ENCODE measurements around the gene GATAD2B. TPM values are rescaled to one million over a fixed set of nuclear protein-coding genes. Genes with fewer than 3 reads are reported as not detected.

The GATAD2B gene
- total RNA-seq, 1 donor from 2014 or later, result 48.4 TPM

DNA sequence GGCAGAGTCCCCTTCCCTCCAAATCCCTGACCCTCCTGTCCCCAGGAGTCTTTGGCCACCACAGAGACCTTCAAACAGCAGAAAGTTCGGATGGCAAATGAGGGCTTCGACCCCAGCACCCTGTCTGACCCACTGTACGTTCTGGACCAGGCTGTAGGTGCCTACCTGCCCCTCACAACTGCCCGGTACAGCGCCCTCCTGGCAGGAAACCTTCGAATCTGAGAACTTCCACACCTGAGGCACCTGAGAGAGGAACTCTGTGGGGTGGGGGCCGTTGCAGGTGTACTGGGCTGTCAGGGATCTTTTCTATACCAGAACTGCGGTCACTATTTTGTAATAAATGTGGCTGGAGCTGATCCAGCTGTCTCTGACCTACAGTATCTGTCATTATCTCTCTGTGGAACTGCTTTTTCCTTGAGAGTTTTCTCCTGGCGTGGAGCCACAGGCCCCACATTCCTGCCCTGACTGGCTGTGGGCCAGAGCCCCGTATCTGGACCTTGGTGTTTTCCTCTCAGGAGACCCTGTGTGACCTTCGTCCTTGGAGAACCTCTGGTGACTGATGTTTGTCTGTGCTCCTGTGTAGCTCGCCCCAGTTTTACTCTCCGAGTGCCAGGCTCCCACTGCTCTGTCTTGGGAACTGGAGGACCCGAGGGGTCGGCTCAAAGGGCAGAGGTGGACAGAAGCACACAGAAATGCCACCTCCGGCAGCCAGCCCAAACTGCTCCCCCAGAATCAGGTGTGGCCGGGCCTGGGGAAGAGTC, 142.8 kb downstream of the GATAD2B start:
- Histone ChIP-seq H3K9ac (ENCODE audit: low read length) (no peak overlapping the region), H2AFZ (ENCODE audit: low read depth, low read length) (no peak overlapping the region), H3K27ac (ENCODE audit: low read depth, low read length) (no peak overlapping the region), H3K4me2 (ENCODE audit: low read length) (no peak overlapping the region), H4K20me1 (ENCODE audit: insufficient read depth, low read length) (peaks cover 7% of the 10 kb centered on the region), H3K4me1 (ENCODE audit: insufficient read depth, low read length) (peaks cover 16% of the 10 kb centered on the region), H3K27me3 (ENCODE audit: insufficient read depth, low read length) (no peaks in the 10 kb centered on the region), H3K9me3 (ENCODE audit: insufficient read depth, low read depth, low read length) (no peaks in the 10 kb centered on the region), H3K79me2 (ENCODE audit: insufficient read depth, low read length) (no peaks in the 10 kb centered on the region), H3K36me3 (ENCODE audit: insufficient read depth, low read length) (no peaks in the 10 kb centered on the region), H3K4me3 (ENCODE audit: insufficient read depth, low read depth, low read length) (no peak overlapping the region)
- TF ChIP-seq, protein P1, sequence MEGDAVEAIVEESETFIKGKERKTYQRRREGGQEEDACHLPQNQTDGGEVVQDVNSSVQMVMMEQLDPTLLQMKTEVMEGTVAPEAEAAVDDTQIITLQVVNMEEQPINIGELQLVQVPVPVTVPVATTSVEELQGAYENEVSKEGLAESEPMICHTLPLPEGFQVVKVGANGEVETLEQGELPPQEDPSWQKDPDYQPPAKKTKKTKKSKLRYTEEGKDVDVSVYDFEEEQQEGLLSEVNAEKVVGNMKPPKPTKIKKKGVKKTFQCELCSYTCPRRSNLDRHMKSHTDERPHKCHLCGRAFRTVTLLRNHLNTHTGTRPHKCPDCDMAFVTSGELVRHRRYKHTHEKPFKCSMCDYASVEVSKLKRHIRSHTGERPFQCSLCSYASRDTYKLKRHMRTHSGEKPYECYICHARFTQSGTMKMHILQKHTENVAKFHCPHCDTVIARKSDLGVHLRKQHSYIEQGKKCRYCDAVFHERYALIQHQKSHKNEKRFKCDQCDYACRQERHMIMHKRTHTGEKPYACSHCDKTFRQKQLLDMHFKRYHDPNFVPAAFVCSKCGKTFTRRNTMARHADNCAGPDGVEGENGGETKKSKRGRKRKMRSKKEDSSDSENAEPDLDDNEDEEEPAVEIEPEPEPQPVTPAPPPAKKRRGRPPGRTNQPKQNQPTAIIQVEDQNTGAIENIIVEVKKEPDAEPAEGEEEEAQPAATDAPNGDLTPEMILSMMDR (IDR thresholded peaks at IDR 0.05; ENCODE audit: insufficient read depth, low read depth, low read length), result no peak
- no peak for TF ChIP-seq EZH2 (IDR thresholded peaks at IDR 0.05; ENCODE audit: insufficient read depth, low read length)
- peaks cover 4% of the 10 kb centered on the region for H3K4me1 Mint-ChIP-seq (ENCODE audit: low read depth, unreplicated experiment)
- no peak for FAIRE-seq
- H3K27ac Mint-ChIP-seq (ENCODE audit: unreplicated experiment), result no peak overlapping the region
- DNase-seq (ENCODE audit: low read depth), result no peak
- H3K27me3 Mint-ChIP-seq (ENCODE audit: low read depth, unreplicated experiment), result peaks cover 26% of the 10 kb centered on the region
- peaks cover 9% of the 10 kb centered on the region for H3K36me3 Mint-ChIP-seq (ENCODE audit: low read depth, unreplicated experiment)
- H3K9me3 Mint-ChIP-seq (ENCODE audit: unreplicated experiment), result peaks cover 4% of the 10 kb centered on the region
- no peak overlapping the region for H3K4me3 Mint-ChIP-seq (ENCODE audit: unreplicated experiment)

DNA sequence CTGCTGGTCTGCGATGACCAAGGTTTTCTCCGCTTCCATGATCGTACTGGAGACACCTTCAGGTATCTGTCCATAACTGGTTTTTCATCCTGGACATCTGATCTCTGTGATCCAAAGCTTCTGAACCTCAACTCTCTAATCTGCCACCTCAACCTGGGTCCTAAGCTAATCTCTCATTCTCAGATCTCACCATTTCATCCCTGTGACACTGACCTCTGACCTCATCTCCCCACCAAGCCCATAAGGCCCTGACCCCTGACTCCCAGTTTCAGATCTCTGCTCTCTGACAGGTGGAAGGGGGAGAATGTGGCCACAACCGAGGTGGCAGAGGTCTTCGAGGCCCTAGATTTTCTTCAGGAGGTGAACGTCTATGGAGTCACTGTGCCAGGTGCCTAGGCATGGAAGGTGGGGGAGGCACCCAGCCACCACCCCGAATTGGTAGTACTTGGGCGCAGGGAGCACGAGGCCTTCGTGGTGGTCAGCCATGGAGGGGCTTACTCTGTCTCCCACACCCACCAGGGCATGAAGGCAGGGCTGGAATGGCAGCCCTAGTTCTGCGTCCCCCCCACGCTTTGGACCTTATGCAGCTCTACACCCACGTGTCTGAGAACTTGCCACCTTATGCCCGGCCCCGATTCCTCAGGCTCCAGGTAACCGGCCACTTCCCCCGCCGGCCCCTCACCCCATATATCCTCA, 143.8 kb downstream of the GATAD2B start:
- Mint-ChIP-seq H3K4me3 (ENCODE audit: unreplicated experiment) (no peak overlapping the region), H3K27ac (ENCODE audit: unreplicated experiment) (no peak overlapping the region), H3K36me3 (ENCODE audit: low read depth, unreplicated experiment) (peaks cover 9% of the 10 kb centered on the region), H3K27me3 (ENCODE audit: low read depth, unreplicated experiment) (peaks cover 26% of the 10 kb centered on the region), H3K4me1 (ENCODE audit: low read depth, unreplicated experiment) (peaks cover 7% of the 10 kb centered on the region), H3K9me3 (ENCODE audit: unreplicated experiment) (peaks cover 4% of the 10 kb centered on the region)
- H3K27me3 ChIP-seq (ENCODE audit: insufficient read depth, low read length), result no peaks in the 10 kb centered on the region
- H3K4me3 ChIP-seq (ENCODE audit: insufficient read depth, low read depth, low read length), result no peak overlapping the region
- no peak overlapping the region for H2AFZ ChIP-seq (ENCODE audit: low read depth, low read length)
- H3K79me2 ChIP-seq (ENCODE audit: insufficient read depth, low read length), result no peaks in the 10 kb centered on the region
- DNase-seq (ENCODE audit: low read depth) (no peak), FAIRE-seq (no peak)
- H4K20me1 ChIP-seq (ENCODE audit: insufficient read depth, low read length), result peaks cover 7% of the 10 kb centered on the region
- H3K4me1 ChIP-seq (ENCODE audit: insufficient read depth, low read length), result peaks cover 16% of the 10 kb centered on the region
- H3K4me2 ChIP-seq (ENCODE audit: low read length), result no peak overlapping the region
- TF ChIP-seq, protein P1 (IDR thresholded peaks at IDR 0.05; ENCODE audit: insufficient read depth, low read depth, low read length), result no peak
- no peak for TF ChIP-seq EZH2 (IDR thresholded peaks at IDR 0.05; ENCODE audit: insufficient read depth, low read length)
- no peak overlapping the region for H3K9ac ChIP-seq (ENCODE audit: low read length)
- H3K9me3 ChIP-seq (ENCODE audit: insufficient read depth, low read depth, low read length), result no peaks in the 10 kb centered on the region
- H3K36me3 ChIP-seq (ENCODE audit: insufficient read depth, low read length), result no peaks in the 10 kb centered on the region
- no peak overlapping the region for H3K27ac ChIP-seq (ENCODE audit: low read depth, low read length)

Data from astrocyte (in vitro differentiated cells and primary cell).